HG03060 (cell line): ENCODE data around the gene ARHGEF4.

Experiments
- ATAC-seq: cut with Tn5 transposase; IDR thresholded peaks from one replicate; pipeline ENCODE4 v1.9.1; 2021; ENCODE audit warnings: low read depth, moderate number of reproducible peaks; ENCODE audit not compliant: unreplicated experiment

Gene ARHGEF4

DNA sequence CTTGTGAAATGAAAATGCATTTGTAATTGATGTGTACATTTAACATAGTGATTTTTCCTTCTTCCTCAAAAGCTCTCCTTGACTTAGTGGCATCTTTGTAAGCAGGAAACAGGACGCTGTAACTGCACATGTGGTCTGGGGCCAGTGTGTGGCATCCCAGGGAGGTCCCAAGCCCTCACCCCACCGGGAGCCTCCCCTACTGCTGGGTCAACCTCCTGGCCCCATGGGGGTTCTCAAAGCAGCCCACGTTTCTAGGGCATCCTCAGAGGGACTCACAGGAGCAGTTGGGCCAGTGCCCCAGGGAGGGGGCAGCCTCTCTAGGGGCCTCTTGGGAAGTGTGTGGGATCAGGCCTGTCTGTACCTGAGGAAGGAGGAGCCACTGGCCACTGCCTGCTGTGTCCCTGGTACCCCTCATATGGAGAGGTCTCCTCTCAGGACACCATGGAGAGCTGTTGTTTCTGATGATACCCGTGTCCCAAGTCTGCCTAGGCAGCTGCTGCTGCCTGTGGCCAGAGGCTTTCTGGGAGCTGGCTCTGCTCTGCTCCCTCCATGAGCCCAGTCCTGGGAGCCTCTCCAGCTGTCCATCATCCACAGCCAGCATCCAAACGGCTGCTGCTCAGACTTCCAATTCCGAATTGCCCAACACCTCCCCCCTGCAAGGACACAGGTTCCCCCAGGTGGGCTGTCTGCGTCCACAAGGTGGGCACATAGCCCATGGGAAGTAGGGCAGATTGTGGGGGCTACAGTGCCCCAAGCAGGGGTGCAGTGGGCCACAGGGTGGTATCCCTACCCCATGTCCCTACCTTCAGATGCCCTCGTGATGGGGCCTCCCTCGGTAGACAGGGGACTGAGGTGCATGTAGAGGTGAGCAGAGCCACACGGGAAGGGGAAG is 13.4 kb downstream of the ARHGEF4 start:
- no peak for ATAC-seq

DNA sequence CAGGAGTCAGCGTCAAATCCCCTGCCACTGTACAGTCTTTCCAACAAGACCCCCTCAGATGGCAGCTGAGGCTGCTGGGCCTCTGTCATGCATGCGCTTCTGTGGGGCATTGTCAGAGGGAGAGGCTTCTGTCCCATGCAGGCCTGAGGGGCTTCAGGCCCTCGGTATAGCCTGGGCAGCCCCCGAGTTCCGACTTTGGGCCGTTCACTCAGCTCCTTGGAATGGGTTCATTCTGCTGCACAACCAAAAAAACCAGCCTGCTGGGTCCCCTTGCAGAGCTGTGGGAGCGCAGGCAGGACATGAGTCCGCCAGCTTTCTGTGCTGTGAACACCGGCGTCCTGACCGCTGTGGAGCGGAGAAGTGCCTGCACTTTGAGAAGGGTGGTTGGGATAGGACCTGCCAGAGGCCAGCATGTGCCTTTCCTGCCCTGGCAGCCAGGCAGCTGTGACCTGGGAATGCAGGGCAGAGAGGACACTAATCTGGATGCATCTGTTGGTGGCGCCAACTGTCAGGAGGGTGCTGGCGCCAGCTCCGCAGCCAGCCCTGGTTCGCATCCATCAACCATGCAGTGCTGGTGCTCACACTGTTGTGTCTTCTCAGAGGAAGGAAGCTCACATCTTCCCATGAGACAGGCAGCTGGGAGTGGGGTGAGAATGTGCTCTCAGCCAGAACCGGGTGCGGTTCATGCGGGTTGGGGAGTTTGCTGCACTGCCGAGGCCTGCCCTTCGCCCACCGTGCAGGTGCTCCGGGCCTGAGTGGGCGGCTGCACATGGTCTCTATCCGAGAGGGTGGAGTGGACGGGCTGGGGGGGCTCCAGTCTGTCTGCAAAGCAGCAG is 14.3 kb downstream of the ARHGEF4 start:
- no peak for ATAC-seq

DNA sequence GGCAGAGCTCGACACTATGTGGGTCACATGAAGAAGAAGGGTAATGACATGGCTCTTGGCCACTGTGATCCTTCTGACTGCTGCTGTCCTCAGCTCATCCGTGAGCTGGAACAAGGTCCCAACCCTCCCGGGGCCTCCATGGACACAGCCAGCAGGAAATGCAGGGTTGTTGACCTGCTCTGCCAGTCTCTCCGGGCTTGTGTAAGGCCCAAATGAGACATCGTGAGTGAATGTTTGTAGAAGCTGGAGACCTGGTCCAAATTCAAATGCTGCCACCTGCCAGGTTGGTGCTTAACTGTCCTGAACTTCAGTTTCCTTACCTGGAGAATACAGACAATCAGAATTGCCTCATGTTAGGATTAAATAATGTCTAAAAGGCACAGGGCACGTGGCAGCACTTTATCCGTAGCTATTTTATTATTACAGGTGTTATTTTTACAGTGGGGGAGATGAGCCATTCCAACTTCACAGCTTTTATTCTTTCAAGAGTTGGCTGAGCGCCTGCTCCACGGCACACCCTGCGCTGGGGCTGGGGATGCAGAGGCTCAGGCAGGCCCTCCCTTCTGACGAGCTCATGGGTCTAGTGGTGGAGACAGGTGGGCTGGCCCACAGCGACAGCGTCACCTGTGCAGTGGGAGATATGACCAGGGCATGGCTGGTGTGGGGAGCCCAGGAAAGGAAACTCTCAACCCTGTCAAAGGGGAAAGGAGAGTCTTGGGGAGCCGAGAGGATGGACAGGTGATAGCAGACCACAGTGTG is 15.1 kb downstream of the ARHGEF4 start:
- no peak for ATAC-seq

DNA sequence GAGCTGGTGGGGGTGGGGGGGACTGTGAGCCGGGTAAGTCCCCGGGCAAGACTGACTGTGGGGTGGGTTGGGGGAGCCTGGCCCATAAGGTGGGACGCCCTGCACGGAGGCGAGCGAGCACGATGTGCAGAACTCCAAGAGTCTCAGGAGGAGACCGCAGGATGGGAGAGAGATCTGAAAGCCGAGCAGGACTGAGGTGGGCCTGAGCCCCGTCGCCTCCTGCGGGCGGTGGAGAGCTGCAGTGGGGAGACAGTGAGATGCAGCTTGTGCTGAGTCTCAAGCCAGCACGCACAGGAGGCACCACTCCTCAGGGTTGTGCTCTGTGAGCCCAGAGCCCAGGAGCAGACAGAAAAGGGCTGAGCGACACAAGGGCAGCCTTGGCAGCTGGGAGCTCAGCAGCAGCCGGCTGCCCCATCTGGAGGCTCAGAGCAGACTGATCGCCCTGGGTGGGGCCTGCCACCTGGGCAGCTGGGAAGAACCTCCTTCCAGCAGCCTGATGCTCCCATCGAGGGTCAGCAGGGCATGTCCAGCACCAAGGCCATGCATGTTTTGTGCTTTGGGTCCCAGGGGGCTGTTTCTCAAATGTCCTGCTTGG is 15.9 kb downstream of the ARHGEF4 start:
- ATAC-seq = no peak

DNA sequence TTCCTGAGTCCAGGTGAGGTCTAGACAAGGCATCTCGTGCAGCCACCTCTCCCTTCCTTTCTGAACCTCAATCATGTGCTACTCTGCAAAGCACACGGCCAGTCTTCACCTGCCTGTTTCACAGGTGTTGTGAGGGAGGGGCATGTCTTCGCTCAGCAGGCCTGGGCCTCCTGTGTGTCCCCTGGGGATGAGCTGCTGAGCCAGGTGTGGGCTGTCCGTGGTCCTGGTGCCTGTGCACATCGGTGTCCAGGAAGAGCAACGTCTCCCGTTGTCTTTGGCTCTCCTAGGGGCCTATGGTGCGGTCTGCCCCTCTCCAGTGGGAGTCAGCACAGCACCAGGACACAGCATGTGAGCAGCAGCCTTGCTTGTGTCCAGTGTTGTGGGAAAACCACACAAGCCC is 16.7 kb downstream of the ARHGEF4 start:
- ATAC-seq = no peak

DNA sequence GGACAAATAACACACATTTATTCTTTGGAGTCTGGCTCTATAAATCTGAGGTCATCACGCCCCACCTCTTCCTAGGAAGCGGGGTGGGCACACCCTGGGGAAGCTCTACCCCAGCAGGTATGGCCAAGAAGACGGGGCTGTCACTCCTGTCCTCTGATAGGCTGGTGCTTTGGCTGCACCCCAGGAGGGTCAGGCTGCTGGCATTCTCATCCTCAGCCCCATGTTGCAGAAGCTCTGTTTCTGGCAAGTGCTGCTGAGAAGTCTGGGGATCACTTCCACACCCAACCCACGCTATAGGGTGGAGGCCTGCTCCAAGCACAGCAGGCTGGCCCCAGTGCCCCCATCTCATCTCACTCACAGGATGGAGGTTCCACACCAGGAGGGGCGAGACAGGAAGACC is 17.6 kb downstream of the ARHGEF4 start:
- ATAC-seq = no peak

DNA sequence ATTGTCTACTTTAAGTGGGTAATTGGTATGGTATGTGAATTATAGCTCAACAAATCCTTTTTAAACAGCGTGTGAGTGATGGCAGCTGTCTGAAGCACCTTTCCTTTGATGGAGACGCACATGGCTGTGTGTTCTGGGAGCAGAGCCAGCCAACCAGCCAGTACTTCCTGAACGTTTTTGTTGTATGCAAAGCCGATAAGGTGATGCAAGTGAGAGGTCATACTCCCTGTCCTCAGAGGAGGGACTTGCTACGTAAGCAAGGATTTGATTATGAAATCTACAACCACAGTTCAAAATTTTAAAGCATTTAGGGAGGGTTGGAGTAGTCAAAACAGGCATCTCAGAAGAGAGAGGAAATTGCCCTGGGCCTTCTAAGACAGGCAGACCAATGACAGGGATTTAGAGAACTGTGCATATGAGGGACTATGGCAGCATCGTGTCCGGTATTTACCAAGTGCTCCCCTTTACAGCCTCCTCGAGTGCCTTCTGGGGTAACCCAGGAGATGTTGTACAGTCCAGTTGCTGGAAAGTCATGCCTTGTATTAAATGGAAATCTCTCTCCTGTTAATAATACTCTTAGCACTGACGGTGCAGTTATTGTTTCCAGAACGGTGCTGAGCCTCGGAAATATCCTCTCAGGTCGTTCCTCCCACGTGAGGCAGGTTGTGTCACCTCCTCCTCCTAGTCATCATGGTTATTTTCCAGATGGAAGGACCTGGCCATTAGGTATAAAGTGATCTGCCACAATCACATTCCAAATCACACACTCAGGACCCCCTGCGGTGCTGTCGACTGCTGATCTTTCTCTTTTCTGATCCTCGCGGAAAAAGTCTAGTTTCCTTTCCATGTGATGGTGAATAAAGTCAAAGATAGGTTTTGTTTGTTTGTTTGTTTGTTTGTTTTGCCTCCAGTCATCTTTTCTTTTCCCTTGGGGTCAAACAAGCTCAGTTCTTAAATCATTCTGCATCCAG is 28.4 kb downstream of the ARHGEF4 start:
- ATAC-seq = no peak

DNA sequence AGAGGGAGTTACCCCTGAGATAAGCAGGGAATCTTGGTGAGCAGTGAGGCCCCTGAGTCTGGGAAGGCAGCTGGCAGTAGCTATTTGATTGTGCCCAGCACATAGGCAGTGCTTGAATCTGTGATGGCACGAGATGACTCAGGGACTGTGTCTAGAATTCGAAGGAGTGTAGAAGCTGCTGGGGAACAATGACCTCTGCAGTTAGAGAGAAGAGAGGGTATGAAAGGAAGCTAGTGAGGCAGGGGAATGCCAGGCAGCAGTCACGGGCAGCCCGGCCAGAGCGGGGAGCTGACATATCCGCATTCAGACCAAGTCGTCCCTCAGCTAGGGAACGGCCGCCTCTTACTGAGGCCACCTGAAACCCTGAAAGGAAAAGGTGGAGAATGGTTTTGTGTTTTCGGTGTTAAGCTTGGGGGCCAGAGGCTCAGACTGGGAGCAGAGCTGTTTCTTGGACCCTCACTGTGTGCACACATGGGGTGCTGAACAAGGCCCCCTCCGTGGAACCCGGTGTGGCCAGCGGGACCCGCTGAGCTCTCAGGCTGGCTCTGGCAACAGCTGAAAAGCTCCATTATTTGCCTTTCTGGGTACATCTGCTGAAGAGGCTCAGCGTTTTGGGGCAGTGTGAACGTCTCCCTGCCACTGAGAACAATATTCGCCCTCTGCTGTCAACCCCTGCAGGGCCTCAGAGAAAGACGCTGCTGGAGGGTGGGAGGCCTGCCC is 32.9 kb downstream of the ARHGEF4 start:
- no peak for ATAC-seq

DNA sequence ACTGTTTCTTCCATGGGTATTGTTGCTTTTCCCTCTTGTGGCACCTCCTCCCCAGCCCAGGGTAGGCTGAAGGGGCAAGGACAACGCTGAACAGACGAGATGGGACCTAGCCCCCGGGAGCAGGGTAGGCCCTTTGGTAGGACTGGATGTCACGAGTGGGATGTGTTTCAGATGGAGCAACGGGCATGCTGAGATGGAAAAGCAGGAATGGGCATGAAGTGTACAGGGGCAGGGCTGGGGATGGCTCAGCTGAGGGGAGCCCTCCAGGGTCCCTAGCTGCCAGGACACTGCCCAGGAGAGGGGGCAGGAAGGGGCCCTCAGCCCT is 33.4 kb downstream of the ARHGEF4 start:
- no peak for ATAC-seq

DNA sequence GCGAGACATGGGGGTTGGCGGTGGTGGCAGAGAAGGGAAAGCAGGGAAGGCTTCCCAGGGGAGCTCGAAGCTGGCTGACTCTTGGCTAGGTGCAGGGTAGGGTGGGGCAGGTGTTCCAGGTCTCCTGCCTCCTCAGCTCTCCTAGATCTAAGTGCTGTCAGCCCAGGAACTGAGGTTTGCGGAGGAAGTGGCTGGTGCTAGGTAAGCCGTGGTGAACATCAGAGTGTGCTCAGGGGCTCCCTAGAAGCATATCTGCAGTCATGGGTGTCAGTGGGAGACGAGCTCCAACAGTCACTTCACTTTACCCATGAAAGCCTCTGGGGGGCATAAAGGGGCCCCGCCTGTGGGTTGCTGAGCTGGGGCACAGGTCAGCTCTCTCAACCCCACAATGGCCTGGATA is 34.1 kb downstream of the ARHGEF4 start:
- no peak for ATAC-seq

DNA sequence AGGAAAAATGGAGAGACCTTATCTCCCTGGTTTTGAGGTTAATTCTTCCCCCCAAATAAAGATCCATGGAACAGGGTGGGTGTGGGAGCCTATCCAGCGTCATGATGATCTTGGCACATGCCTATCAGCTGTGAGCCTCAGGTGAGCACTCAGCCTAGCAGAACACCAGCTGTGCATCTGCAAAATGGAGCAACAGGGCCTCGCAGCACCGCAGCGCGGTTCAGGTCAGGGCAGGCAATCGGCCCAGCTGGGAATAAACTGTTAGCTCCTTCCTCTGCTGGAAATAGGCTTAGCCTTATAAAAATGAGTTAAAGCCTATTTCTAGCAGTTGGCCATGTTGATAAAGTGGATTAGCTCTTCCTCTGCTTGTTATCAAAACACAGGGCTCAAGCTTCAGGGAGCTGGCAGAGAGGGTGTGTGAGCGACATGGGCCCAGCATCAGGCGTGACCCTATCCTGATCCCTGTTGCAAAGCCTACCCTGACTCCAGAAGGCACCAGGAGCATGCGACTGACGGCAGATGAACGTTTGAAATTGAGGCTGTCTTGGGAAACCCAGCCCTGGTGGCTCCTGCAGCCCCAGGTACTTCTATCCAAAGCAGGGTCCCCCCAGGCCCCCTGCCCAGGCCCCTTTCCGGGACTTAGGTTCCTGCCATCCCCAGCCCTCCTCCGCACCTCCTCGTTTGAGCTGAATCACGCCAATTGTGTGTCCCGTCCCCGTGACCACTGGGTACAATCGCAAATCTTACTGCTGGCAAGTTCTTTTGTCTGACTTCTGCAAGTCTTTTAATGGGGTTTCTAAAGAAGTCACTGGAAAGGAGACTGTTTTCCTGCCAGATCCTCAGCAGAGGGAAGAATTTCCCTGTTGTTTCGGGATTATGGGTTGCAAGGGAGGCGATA is 35.4 kb downstream of the ARHGEF4 start:
- ATAC-seq = no peak

DNA sequence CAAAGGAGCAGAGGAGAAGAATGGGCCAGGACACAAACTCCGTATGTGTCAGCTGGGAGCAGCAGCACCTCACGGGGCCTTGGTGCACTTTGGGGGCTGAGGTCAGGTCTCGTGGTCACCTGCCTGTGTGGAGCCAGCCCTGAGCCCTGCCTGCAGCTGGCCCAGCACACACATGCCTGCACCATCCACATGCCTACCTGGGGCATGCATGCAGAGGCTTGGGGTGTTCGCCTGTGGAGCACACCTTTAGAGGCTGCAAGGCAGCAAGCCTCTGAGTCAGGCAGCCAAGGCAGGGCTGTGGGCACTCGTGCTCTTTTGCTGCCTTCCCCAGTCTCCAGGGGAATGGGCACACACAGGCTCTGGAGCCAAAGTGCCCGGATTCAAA is 36.0 kb downstream of the ARHGEF4 start:
- no peak for ATAC-seq

DNA sequence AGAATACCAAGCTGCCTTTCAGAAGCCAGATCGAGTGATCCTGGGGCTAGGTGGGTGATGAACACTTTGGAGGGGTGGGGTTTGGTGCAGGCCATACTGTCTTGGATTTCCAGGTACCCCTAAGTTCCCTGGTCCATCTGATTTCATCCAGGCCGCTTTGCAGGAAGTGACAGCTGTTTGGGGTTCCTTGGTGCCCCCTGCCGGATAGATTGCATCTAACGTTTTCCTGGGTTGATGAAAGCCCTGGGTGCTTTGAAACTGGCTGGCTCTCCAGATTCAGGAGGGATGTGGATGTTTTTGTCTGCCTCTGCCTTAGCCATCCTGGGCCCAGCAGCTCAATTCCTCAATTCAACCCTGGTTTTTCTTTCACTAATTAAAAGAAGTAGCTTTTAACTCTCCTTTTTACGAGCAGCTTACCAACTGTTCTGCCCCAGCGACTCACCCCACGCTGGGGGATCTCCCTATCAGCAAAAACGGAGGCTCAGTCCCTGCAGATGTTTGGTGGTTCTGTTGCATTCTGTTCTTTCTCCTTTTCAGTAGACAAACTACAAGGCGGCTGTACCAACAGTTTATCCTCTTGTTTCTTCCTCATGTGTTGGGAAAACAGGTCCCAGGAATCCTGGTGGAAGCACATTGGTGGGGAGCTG is 37.1 kb downstream of the ARHGEF4 start:
- no peak for ATAC-seq

DNA sequence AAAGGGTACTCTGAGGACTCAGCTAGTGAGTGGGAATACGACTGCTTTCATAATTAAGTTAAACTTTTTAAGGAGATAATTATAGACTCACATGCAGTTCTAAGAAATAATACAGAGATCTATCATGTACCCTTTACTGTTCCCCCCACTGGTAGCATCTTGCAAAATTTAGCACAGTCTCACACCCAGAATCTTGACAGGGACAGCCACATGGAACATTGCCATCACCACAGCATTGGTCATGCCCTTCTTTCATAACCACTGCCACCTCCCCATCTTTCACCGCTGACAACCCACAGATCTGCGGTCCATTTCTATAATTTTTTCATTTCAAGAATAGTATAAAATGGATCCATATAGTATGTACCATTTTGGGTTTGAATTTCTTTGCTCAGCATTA is 37.8 kb downstream of the ARHGEF4 start:
- ATAC-seq = no peak

DNA sequence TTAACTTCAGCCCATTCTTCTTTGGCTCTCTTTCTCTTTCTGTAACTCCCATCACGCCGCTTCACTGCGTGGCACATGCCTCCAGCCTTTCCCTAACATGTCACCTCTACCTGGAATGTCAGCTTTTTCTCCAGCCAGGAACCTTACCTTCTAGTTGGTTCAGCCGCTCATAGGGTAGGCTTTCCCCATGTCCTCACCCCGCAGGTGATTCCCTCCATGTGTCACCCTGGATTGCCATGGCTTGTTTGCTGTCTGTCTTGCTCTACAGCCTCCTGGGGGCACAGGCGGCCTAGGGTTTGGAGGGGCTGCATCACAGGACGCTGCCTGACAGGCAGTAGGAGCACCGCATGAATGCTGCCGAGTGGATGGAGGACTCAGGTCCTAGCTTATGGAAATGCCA is 39.2 kb downstream of the ARHGEF4 start:
- no peak for ATAC-seq

DNA sequence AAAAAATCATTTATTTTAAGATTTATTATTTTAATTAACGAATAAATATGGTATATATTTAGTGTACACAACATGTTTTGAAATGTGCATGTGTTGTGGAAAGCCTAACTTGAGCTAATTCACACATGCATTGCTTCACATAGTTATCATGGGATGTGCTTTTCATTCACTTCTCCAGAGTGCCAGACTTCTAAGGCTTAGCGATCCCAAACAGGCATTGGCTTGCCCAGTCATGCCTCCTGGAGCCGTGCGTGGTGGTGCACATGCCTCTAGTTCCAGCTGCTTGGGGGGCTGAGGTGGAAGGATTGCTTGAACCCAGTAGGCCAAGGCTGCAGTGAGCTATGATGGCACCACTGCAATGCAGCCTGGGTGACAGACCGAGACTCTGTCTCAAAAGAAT is 40.5 kb downstream of the ARHGEF4 start:
- no peak for ATAC-seq

DNA sequence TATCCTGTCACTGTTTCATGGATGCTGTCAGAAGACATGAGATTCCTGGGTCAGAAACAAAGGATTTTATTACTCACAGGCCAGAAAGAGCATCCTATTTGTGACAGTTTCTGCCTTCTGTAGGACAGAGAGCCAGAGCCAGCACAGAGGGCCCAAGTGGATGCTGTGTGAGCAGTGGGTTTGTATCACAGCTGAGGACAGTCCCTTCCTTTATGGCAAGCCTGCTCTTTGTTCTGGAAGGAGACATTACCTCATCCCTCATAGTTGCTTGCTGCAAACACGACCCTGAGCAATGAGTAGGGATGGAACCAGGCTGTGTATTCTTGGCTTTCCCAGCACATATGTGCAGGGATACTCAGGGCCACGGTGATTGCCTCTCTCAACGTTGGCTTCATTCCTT is 41.6 kb downstream of the ARHGEF4 start:
- no peak for ATAC-seq

DNA sequence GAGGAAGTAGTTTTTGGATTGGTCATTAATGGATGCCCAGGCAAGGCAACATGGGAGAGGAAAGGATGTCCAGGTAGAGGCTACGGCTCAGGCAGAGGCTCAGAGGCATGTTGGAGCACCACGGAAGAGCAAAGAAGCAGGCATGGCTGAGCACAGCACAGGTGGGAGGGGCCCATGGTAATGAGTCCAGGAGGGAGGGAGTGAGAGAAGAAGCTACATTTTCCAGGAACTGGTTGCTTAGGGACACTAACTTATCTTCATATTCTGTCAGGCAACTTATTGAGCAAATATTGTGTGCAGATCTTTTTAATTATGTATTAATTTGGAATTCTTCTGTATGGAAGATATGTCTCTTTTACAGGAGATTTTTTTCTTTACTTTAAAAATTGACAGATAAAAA is 42.2 kb downstream of the ARHGEF4 start:
- ATAC-seq = no peak
